ENCODE data around the gene CCM2.

CCM2 gene

DNA sequence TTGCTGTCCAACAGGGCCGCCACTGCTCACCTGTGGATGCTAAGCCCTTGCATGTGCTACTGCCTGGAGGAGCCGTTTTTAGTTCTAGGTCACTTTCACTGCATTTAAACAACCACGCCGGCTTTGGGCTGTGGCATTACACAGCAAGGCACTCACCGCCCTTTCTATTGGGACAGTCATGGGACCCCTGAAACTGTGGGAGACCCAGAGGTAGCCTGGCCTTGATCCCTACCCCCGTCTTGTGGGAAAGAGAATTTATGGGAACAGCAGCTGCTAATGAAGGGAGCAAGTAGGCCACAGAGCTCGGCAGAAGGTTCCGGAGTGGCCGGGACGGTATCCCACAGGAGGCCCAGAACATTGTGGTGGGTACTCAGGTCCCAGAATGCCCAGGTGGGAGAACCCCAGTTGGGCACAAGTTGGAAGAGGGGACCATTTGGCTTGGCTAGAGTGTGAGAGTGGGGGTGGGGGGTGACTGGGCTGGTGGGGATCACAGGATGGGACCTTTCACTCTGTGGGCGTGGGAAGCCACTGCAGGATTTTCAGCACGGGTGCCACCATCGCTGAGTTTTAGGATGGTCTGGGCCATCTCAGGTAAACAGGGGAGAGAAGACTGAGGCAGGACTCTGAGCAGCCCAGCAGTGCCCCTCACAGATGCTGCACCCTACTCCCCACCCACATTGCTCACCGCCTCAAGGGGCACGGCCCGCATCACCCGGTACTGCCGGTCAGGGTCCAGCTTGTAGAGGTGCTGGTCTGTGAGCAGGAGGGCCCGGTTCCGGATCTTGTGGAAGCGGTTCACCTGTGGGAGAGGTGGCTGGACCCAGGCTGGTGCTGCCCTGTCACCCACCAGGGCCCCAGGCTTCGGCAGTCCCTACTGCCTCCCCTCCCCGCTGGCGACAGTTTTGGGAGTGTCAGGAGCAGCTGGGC, 36.4 kb upstream of the CCM2 start:
- TF ChIP-seq, protein P1, sequence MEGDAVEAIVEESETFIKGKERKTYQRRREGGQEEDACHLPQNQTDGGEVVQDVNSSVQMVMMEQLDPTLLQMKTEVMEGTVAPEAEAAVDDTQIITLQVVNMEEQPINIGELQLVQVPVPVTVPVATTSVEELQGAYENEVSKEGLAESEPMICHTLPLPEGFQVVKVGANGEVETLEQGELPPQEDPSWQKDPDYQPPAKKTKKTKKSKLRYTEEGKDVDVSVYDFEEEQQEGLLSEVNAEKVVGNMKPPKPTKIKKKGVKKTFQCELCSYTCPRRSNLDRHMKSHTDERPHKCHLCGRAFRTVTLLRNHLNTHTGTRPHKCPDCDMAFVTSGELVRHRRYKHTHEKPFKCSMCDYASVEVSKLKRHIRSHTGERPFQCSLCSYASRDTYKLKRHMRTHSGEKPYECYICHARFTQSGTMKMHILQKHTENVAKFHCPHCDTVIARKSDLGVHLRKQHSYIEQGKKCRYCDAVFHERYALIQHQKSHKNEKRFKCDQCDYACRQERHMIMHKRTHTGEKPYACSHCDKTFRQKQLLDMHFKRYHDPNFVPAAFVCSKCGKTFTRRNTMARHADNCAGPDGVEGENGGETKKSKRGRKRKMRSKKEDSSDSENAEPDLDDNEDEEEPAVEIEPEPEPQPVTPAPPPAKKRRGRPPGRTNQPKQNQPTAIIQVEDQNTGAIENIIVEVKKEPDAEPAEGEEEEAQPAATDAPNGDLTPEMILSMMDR (IDR thresholded peaks at IDR 0.05), result no peak
- Histone ChIP-seq H3K27me3 (peaks cover 0 to 39% of the 10 kb centered on the region in 2 donors), H3K9me3 (no peaks in the 10 kb centered on the region), H3K4me3 (peak overlapping the region; percentile 35 to 54), H3K36me3 (no peaks in the 10 kb centered on the region), H3K4me1 (peaks cover 0 to 14% (median 12%) of the 10 kb centered on the region in 4 donors), H3K27ac (no peak overlapping the region)
- peak in 1 of 2 donors; percentile 51 for DNase-seq
- intact Hi-C loops (cut with DNase I; ENCODE audit: low total_unique reads), result loop anchor here (10.0 kb wide), 1 partner anchor 171 kb away; no protein-coding TSS in a partner anchor

DNA sequence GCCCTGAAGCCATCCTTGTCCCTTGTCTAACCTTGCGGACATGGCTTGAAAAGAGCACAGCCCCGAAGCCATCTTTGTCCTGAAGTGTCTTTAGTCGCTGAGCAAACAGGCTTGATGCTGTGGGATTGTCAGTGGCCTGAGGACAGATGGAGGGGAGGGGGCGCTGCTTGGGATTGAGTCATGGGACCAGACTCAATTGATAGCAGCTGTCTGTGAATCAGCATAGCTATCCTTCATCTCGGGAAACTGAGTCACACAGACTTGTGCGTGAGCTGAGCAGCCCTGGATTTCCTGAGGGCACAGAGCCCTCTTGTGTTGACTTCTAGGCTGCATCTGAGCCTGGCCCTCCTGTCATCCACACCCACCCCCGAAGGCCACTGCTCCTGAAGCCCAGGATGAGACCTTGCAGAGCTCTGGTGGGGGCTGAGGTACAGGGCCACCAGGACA, 35.6 kb upstream of the CCM2 start:
- Histone ChIP-seq H3K36me3 (no peaks in the 10 kb centered on the region), H3K9me3 (no peaks in the 10 kb centered on the region), H3K4me1 (peaks cover 0 to 14% (median 12%) of the 10 kb centered on the region in 4 donors), H3K4me3 (no peak overlapping the region), H3K27me3 (peaks cover 0 to 39% of the 10 kb centered on the region in 2 donors), H3K27ac (no peak overlapping the region)
- intact Hi-C loops (cut with DNase I; ENCODE audit: low total_unique reads), result loop anchor here (10.0 kb wide), 1 partner anchor 170 kb away; no protein-coding TSS in a partner anchor
- TF ChIP-seq, protein P1 (IDR thresholded peaks at IDR 0.05), result no peak
- DNase-seq, result no peak

DNA sequence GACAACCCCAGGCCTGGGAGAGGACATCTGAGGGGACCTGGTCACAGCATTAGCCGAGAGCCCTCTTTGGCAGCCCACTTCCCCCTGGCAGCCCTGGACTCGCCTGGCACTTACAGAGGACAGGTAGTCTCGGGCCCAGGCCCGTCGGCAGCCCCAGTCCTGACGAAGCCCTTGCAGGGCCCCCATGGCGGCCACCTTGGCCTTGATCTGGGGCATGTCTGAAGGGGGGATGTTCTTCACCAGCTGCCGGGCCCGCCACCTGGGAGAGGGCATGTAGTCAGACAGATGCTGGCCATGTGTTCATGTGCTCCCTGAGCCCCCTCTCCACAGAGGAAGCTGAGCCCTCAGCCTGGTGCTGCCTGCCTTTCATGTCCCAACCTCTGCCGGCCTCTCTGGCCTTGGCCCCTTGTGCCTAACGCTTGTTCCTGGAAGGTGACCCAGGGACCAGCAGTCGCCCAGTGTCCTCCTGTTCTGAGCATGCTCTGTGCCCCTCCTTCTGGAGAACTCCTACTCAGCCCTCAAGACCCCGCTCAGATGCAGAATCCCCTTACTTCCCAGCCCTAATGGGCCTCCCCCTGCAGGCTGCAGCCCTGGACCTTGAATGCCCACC, 35.1 kb upstream of the CCM2 start:
- Histone ChIP-seq H3K4me1 (peaks cover 0 to 14% (median 12%) of the 10 kb centered on the region in 4 donors), H3K36me3 (no peaks in the 10 kb centered on the region), H3K9me3 (no peaks in the 10 kb centered on the region), H3K27me3 (peaks cover 0 to 39% of the 10 kb centered on the region in 2 donors), H3K4me3 (no peak overlapping the region), H3K27ac (no peak overlapping the region)
- intact Hi-C loops (cut with DNase I; ENCODE audit: low total_unique reads), result loop anchor here (10.0 kb wide), 1 partner anchor 170 kb away; no protein-coding TSS in a partner anchor
- DNase-seq, result peak in 1 of 2 donors; percentile 58
- TF ChIP-seq, protein P1 (IDR thresholded peaks at IDR 0.05), result no peak

DNA sequence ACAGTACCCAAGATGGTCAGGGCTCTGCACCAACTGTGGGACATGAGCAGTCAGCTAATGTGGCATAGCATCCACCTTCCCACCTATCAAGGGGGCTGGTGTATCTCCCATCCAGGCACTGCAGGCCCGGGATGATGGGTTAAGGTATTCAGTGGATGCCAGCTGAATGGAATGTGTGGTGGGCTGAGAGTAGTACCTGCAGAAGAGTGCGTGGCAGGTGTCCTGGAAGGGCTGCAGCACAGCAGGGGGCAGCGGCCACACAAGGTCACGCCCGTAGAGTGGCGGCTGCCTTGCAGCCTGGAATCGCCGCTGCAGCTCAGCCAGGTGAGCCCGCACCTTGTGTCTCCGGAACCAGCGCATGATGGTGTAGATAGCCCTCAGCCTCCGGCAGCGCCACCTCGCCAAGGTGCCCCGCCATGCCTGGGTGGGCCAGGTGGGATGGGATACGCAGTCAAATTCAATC, 34.5 kb upstream of the CCM2 start:
- Histone ChIP-seq H3K36me3 (no peaks in the 10 kb centered on the region), H3K9me3 (no peaks in the 10 kb centered on the region), H3K4me1 (peaks cover 0 to 14% (median 12%) of the 10 kb centered on the region in 4 donors), H3K27me3 (peaks cover 0 to 37% of the 10 kb centered on the region in 2 donors), H3K27ac (no peak overlapping the region), H3K4me3 (no peak overlapping the region)
- intact Hi-C loops (cut with DNase I; ENCODE audit: low total_unique reads), result loop anchor here (10.0 kb wide), 1 partner anchor 169 kb away; no protein-coding TSS in a partner anchor
- TF ChIP-seq, protein P1 (IDR thresholded peaks at IDR 0.05), result no peak
- peak in 1 of 2 donors; percentile 48 for DNase-seq

DNA sequence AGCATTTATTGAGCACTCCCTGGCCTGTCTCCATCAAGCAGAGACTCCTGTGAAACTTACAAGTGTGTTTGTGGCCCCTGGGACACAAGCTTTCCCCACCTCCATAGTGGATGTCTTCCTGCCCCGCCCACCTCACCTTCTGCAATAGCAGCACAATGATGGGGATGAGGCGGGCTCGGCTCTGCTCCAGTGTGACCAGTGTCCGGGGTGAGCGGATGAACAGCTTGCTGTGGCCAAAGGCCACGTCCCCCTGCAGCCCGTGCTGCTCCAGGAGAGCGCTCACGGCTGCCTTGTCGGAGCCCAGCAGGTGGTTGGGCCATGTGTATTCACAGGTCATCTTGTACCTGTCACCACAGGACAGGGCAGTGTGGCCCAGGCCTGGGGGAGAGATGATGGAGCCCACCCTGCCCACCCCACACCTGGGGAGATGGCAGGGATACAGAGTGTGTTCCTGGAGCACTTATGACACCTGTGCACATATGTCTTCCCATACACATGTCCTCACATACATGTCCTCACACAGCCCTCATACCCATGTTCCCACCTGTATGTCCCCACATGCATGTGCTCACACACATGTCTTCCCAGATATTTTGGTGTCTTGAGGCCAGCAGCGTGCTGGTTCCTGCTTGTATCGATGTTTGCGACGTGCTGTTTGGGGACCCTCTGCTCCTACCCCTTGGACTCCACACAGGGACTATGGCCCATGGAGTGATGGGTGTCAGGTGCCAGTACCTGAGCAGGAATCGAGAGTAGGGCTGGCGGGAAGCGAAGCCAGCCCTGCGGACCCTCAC, 33.9 kb upstream of the CCM2 start:
- no peaks in the 10 kb centered on the region for H3K36me3 ChIP-seq
- intact Hi-C loops (cut with DNase I; ENCODE audit: low total_unique reads), result loop anchor here (10.0 kb wide), 1 partner anchor 169 kb away; no protein-coding TSS in a partner anchor
- peaks cover 0 to 35% of the 10 kb centered on the region in 2 donors for H3K27me3 ChIP-seq
- H3K27ac ChIP-seq, result no peak overlapping the region
- peak in 1 of 2 donors; percentile 38 for DNase-seq
- H3K4me1 ChIP-seq, result peaks cover 0 to 14% (median 12%) of the 10 kb centered on the region in 4 donors
- no peak overlapping the region for H3K4me3 ChIP-seq
- no peaks in the 10 kb centered on the region for H3K9me3 ChIP-seq
- TF ChIP-seq, protein P1 (IDR thresholded peaks at IDR 0.05), result no peak

All from tibial artery (tissue), 4 donors.